ENCODE data around the gene FAIM2. TPM values are rescaled to one million over a fixed set of nuclear protein-coding genes. Genes with fewer than 3 reads are reported as not detected.

FAIM2 gene
- total RNA-seq, 4 donors from 2014 or later = 0.38 to 0.65 (median 0.56) TPM; not detected in 1

GRCh38 chr12:49828133-49829091, 75.3 kb downstream of the FAIM2 start, which contains the start of gene NCKAP5L:
Gene NCKAP5L (minus strand): TSS chr12:49828413. CDS start chr12:49804044, 24,369 bp downstream.
- peak in 1 of 2 donors; percentile 50 for TF ChIP-seq POLR2A (IDR thresholded peaks at IDR 0.05)
- no peak for TF ChIP-seq EP300 (IDR thresholded peaks at IDR 0.05)
- TF ChIP-seq POLR2AphosphoS5 (IDR thresholded peaks at IDR 0.05) = peak in 2 of 3 donors; percentile 11 to 57
- no peak for TF ChIP-seq CTCF (IDR thresholded peaks at IDR 0.05)
- Histone ChIP-seq H3K27ac (peak within 1 kb of the TSS; percentile 89), H3K4me1 (peaks cover 52% of the 10 kb centered on the region), H3K9me3 (no peaks in the 10 kb centered on the region), H3K4me3 (peak within 1 kb of the TSS; percentile 95), H3K36me3 (no peaks in the 10 kb centered on the region), H3K27me3 (no peaks in the 10 kb centered on the region)
- WGBS = 1% methylated on average over 23 of the region's 61 CpGs
- peak; percentile 97 to 98 for DNase-seq (ENCODE audit: low spot score in 2 of 2)

GRCh38 chr12:49827401-49828099, 76.2 kb downstream of the FAIM2 start:
- TF ChIP-seq EP300 (IDR thresholded peaks at IDR 0.05) (no peak), POLR2AphosphoS5 (IDR thresholded peaks at IDR 0.05) (no peak), CTCF (IDR thresholded peaks at IDR 0.05) (no peak), POLR2A (IDR thresholded peaks at IDR 0.05) (no peak)
- 6% methylated on average over 27 of the region's 38 CpGs for WGBS
- Histone ChIP-seq H3K9me3 (no peaks in the 10 kb centered on the region), H3K27ac (peak overlapping the region; percentile 89), H3K36me3 (no peaks in the 10 kb centered on the region), H3K27me3 (no peaks in the 10 kb centered on the region), H3K4me1 (peaks cover 54% of the 10 kb centered on the region), H3K4me3 (peak overlapping the region; percentile 95)
- peak in 1 of 2 donors; percentile 79 for DNase-seq (ENCODE audit: low spot score in 2 of 2)

GRCh38 chr12:49827051-49827400, 76.7 kb downstream of the FAIM2 start:
- Histone ChIP-seq H3K27ac (peak overlapping the region; percentile 89), H3K9me3 (no peaks in the 10 kb centered on the region), H3K36me3 (no peaks in the 10 kb centered on the region), H3K4me3 (peak overlapping the region; percentile 95), H3K27me3 (no peaks in the 10 kb centered on the region), H3K4me1 (peaks cover 54% of the 10 kb centered on the region)
- DNase-seq (ENCODE audit: low spot score in 2 of 2) = no peak
- TF ChIP-seq POLR2A (IDR thresholded peaks at IDR 0.05) (no peak), EP300 (IDR thresholded peaks at IDR 0.05) (no peak), CTCF (IDR thresholded peaks at IDR 0.05) (no peak), POLR2AphosphoS5 (IDR thresholded peaks at IDR 0.05) (no peak)
- WGBS = 46% methylated on average over 6 of the region's 6 CpGs

GRCh38 chr12:49825971-49826421, 77.7 kb downstream of the FAIM2 start:
- DNase-seq (ENCODE audit: low spot score in 2 of 2) = peak in 1 of 2 donors; percentile 64
- TF ChIP-seq POLR2A (IDR thresholded peaks at IDR 0.05) (no peak), CTCF (IDR thresholded peaks at IDR 0.05) (no peak), POLR2AphosphoS5 (IDR thresholded peaks at IDR 0.05) (no peak), EP300 (IDR thresholded peaks at IDR 0.05) (no peak)
- H3K27me3 ChIP-seq = no peaks in the 10 kb centered on the region
- H3K4me3 ChIP-seq = peak overlapping the region; percentile 6
- H3K36me3 ChIP-seq = no peaks in the 10 kb centered on the region
- WGBS = 18% methylated on average over 2 of the region's 4 CpGs
- peaks cover 63% of the 10 kb centered on the region for H3K4me1 ChIP-seq
- no peaks in the 10 kb centered on the region for H3K9me3 ChIP-seq
- H3K27ac ChIP-seq = peak overlapping the region; percentile 89
